ENCODE results near the gene WSB2.

DNA sequence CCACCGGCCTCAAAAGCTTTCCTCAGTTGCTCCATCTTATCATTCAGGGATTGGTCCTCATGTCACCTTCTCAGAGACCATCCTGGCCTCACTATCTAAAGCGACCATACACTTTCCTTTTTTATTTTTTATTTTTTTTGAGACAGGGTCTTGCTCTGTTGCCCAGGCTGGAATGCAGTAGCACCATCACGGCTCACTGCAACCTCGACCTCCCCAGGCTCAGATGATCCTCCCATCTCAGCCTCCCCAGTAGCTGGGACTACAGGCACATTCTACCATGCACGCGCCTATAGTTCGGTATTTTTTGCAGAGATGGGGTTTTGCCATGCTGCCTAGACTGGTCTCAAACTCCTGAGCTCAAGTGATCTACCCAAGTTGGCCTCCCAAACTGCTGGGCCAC lies 2.8 kb downstream of the WSB2 start:
- TF ChIP-seq, protein P1, sequence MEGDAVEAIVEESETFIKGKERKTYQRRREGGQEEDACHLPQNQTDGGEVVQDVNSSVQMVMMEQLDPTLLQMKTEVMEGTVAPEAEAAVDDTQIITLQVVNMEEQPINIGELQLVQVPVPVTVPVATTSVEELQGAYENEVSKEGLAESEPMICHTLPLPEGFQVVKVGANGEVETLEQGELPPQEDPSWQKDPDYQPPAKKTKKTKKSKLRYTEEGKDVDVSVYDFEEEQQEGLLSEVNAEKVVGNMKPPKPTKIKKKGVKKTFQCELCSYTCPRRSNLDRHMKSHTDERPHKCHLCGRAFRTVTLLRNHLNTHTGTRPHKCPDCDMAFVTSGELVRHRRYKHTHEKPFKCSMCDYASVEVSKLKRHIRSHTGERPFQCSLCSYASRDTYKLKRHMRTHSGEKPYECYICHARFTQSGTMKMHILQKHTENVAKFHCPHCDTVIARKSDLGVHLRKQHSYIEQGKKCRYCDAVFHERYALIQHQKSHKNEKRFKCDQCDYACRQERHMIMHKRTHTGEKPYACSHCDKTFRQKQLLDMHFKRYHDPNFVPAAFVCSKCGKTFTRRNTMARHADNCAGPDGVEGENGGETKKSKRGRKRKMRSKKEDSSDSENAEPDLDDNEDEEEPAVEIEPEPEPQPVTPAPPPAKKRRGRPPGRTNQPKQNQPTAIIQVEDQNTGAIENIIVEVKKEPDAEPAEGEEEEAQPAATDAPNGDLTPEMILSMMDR (IDR thresholded peaks at IDR 0.05 in 8 of 11, conservative IDR thresholded peaks at IDR 0.05 in 3 of 11): no peak
- TF ChIP-seq POLR2A (IDR thresholded peaks at IDR 0.05) (no peak), POLR2AphosphoS5 (IDR thresholded peaks at IDR 0.05) (no peak)

Data from spleen (tissue), 7 donors.